ENCODE results near the gene ABI1. TPM values are rescaled to one million over a fixed set of nuclear protein-coding genes. Genes with fewer than 3 reads are reported as not detected.

ABI1 gene
- total RNA-seq, 1 donor from 2014 or later, result 29.2 TPM

GRCh38 chr10:26841733-26842317 lies 18.9 kb downstream of the ABI1 start:
- H3K27ac ChIP-seq (replicated peaks), result no peak overlapping the region
- no peak overlapping the region for H3K4me3 ChIP-seq
- no peaks in the 10 kb centered on the region for H3K9me3 ChIP-seq (replicated peaks)
- H3K36me3 ChIP-seq, result no peaks in the 10 kb centered on the region
- intact Hi-C loops (cut with micrococcal nuclease), result no loop called here
- DNase-seq, result no peak
- H3K27me3 ChIP-seq (ENCODE audit: low read depth), result no peaks in the 10 kb centered on the region
- no peak for TF ChIP-seq CTCF (IDR thresholded peaks at IDR 0.05; ENCODE audit: borderline replicate concordance)
- peaks cover 52% of the 10 kb centered on the region for H3K4me1 ChIP-seq

GRCh38 chr10:26840938-26841732 lies 19.6 kb downstream of the ABI1 start:
- peaks cover 52% of the 10 kb centered on the region for H3K4me1 ChIP-seq
- no peaks in the 10 kb centered on the region for H3K9me3 ChIP-seq (replicated peaks)
- no peaks in the 10 kb centered on the region for H3K36me3 ChIP-seq
- DNase-seq, result no peak
- no peak for TF ChIP-seq CTCF (IDR thresholded peaks at IDR 0.05; ENCODE audit: borderline replicate concordance)
- no peak overlapping the region for H3K4me3 ChIP-seq
- no peaks in the 10 kb centered on the region for H3K27me3 ChIP-seq (ENCODE audit: low read depth)
- intact Hi-C loops (cut with micrococcal nuclease), result no loop called here
- no peak overlapping the region for H3K27ac ChIP-seq (replicated peaks)

- Histone ChIP-seq H3K27ac (replicated peaks) (no peak overlapping the region), H3K36me3 (no peaks in the 10 kb centered on the region), H3K4me1 (peaks cover 52% of the 10 kb centered on the region), H3K27me3 (ENCODE audit: low read depth) (no peaks in the 10 kb centered on the region), H3K4me3 (no peak overlapping the region), H3K9me3 (replicated peaks) (no peaks in the 10 kb centered on the region)
- intact Hi-C loops (cut with micrococcal nuclease), result no loop called here
- no peak for TF ChIP-seq CTCF (IDR thresholded peaks at IDR 0.05; ENCODE audit: borderline replicate concordance)
- DNase-seq, result no peak
These were observed 20.7 kb downstream of the ABI1 start for GRCh38 chr10:26839966-26840627.

GRCh38 chr10:26837139-26837538 lies 23.6 kb downstream of the ABI1 start:
- no peaks in the 10 kb centered on the region for H3K36me3 ChIP-seq
- no peak for TF ChIP-seq CTCF (IDR thresholded peaks at IDR 0.05; ENCODE audit: borderline replicate concordance)
- intact Hi-C loops (cut with micrococcal nuclease), result no loop called here
- no peaks in the 10 kb centered on the region for H3K9me3 ChIP-seq (replicated peaks)
- no peak overlapping the region for H3K27ac ChIP-seq (replicated peaks)
- H3K4me3 ChIP-seq, result no peak overlapping the region
- no peaks in the 10 kb centered on the region for H3K27me3 ChIP-seq (ENCODE audit: low read depth)
- H3K4me1 ChIP-seq, result peaks cover 44% of the 10 kb centered on the region
- DNase-seq, result no peak

- no peak for TF ChIP-seq CTCF (IDR thresholded peaks at IDR 0.05; ENCODE audit: borderline replicate concordance)
- intact Hi-C loops (cut with micrococcal nuclease), result no loop called here
- DNase-seq, result no peak
- Histone ChIP-seq H3K4me1 (peaks cover 23% of the 10 kb centered on the region), H3K27me3 (ENCODE audit: low read depth) (no peaks in the 10 kb centered on the region), H3K36me3 (no peaks in the 10 kb centered on the region), H3K4me3 (no peak overlapping the region), H3K27ac (replicated peaks) (no peak overlapping the region), H3K9me3 (replicated peaks) (no peaks in the 10 kb centered on the region)
These were observed 25.7 kb downstream of the ABI1 start for GRCh38 chr10:26835025-26835424.

Data from left ventricle myocardium inferior (tissue), 1 donor.